GM19099 (cell line): ENCODE results near the gene NF1.

Experiments
- POLR2A ChIP-seq: IDR thresholded peaks from 3 replicates; pipeline ENCODE4 v1.6.1; 2011; ENCODE audit warnings: low read depth; ENCODE audit not compliant: insufficient read length; ENCODE audit errors: extremely low read depth

The NF1 gene

GRCh38 chr17:31357091-31357490, 262.3 kb downstream of the NF1 start:
- TF ChIP-seq POLR2A: no peak

GRCh38 chr17:31357839-31358394, 263.1 kb downstream of the NF1 start:
- no peak for TF ChIP-seq POLR2A

- no peak for TF ChIP-seq POLR2A
Measured at GRCh38 chr17:31364012-31364411, 269.2 kb downstream of the NF1 start.

GRCh38 chr17:31366088-31366487, 271.3 kb downstream of the NF1 start:
- no peak for TF ChIP-seq POLR2A

- no peak for TF ChIP-seq POLR2A
Measured at GRCh38 chr17:31369266-31369665, 274.5 kb downstream of the NF1 start.

GRCh38 chr17:31371511-31372097, 276.8 kb downstream of the NF1 start:
- no peak for TF ChIP-seq POLR2A

GRCh38 chr17:31373150-31374093, 278.6 kb downstream of the NF1 start:
- no peak for TF ChIP-seq POLR2A

- no peak for TF ChIP-seq POLR2A
Measured at GRCh38 chr17:31374094-31374447, 279.3 kb downstream of the NF1 start.

GRCh38 chr17:31374503-31374902, 279.7 kb downstream of the NF1 start:
- no peak for TF ChIP-seq POLR2A

- TF ChIP-seq POLR2A: no peak
Measured at GRCh38 chr17:31378638-31379037, 283.9 kb downstream of the NF1 start.

- TF ChIP-seq POLR2A: no peak
Measured at GRCh38 chr17:31379597-31380205, 284.9 kb downstream of the NF1 start.

GRCh38 chr17:31381165-31381668, 286.4 kb downstream of the NF1 start:
- no peak for TF ChIP-seq POLR2A

GRCh38 chr17:31385428-31386285, 290.9 kb downstream of the NF1 start:
- TF ChIP-seq POLR2A: no peak

- TF ChIP-seq POLR2A: no peak
Measured at GRCh38 chr17:31386542-31387075, 291.8 kb downstream of the NF1 start.
